Cardiac septum (tissue), 1 donor: ENCODE data around the gene SPDYE17. TPM values are rescaled to one million over a fixed set of nuclear protein-coding genes. Genes with fewer than 3 reads are reported as not detected.
"Not testable (repeated sequence)": the region's sequence is repeated elsewhere in the genome, so short reads cannot be mapped to it uniquely, and the experiment has no call there.

ENCODE experiments used
- DNase-seq: peaks from one replicate; pipeline ENCODE4 v3.0.0-alpha.2; 2020; ENCODE audit warnings: low spot score
- intact Hi-C: fragments of 100-400 bp; cut with DNase I; formaldehyde crosslinking; loops from one replicate; pipeline ENCODE4 v1.14.0; 2022
- total RNA-seq: library from RNA; stranded (reverse); fragmentation: NEBNext Ultra II Directional; extraction: Animal tissue kit (Norgen Biotek cat#: 25700); gene quantifications from one replicate; pipeline ENCODE4 v1.2.1, GENCODE V29; 2021
- donor health status: DM: no; HTN: no; CAD: no.

The SPDYE17 gene
- total RNA-seq, 1 donor from 2014 or later: not detected

DNA sequence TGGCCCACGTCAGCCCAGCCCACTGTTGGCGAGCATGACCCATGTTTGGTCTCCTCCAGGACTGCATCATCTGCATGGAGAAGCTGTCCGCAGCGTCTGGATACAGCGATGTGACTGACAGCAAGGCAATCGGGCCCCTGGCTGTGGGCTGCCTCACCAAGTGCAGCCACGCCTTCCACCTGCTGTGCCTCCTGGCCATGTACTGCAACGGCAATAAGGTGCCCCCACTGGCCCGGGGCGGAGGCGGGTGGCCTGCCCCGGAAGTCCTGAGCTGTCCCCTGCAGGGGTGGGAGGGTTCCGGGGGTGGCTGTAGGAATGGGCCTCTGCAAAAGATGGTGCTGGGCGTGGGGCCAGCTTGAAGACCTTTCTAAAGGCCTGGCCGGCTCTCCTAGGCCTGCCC is 30.1 kb downstream of the SPDYE17 start:
- peak; percentile 70 for DNase-seq
- intact Hi-C loops: not testable (repeated sequence)

GRCh38 chr7:76999474-77000107 is 32.6 kb downstream of the SPDYE17 start:
- intact Hi-C loops: loop anchor here (10.0 kb wide), 1 partner anchor 495 kb away; no protein-coding TSS in a partner anchor
- peak; percentile 17 for DNase-seq

DNA sequence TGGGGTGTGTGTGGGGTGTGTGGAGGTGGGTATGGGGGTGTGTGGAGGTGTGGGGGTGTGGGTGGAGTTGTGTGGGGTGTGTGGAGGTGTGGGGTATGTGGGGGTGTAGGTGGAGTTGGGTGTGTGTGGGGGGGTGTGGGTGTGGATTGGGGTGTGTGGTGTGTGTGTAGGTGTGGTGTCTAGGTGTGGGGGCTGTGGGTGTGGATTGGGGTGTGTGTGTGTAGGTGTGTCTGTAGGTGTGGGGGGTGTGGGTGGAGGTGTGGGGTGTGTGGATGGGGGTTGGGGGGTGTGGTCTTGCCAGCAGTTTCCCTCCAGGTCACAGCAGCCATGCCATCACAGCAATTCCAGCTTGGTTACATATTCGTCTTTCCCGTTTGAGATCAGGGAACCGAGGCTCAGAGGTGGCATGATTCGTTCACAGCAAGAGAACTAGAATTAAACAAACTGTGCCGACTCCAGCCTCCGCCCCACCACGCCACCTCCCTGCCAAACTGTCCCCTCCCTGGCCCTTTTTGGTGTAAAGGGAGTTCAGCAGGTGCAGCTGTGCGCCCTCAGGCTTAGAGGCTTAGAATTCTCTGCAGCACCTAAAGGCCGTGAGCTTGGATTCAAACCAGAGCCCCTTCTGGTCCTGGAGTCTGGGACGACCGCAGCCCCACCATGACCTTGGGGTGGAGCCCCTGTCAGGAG is 33.3 kb downstream of the SPDYE17 start:
- intact Hi-C loops: loop anchor here (10.0 kb wide), 1 partner anchor 494 kb away; no protein-coding TSS in a partner anchor
- DNase-seq: peak; percentile 64

DNA sequence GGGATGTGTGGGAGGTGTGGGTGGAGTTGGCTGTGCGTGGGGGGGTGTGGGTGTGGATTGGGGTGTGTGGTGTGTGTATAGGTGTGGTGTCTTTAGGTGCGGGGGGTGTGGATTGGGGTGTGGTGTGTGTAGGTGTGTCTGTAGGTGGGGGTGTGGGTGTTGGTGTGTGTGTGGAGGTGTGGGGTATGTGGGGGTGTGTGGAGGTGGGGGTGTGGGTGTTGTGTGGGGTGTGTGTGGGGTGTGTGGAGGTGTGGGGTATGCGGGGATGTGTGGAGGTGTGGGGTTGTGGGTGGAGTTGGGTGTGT is 33.9 kb downstream of the SPDYE17 start:
- intact Hi-C loops: loop anchor here (10.0 kb wide), 1 partner anchor 493 kb away; no protein-coding TSS in a partner anchor

DNA sequence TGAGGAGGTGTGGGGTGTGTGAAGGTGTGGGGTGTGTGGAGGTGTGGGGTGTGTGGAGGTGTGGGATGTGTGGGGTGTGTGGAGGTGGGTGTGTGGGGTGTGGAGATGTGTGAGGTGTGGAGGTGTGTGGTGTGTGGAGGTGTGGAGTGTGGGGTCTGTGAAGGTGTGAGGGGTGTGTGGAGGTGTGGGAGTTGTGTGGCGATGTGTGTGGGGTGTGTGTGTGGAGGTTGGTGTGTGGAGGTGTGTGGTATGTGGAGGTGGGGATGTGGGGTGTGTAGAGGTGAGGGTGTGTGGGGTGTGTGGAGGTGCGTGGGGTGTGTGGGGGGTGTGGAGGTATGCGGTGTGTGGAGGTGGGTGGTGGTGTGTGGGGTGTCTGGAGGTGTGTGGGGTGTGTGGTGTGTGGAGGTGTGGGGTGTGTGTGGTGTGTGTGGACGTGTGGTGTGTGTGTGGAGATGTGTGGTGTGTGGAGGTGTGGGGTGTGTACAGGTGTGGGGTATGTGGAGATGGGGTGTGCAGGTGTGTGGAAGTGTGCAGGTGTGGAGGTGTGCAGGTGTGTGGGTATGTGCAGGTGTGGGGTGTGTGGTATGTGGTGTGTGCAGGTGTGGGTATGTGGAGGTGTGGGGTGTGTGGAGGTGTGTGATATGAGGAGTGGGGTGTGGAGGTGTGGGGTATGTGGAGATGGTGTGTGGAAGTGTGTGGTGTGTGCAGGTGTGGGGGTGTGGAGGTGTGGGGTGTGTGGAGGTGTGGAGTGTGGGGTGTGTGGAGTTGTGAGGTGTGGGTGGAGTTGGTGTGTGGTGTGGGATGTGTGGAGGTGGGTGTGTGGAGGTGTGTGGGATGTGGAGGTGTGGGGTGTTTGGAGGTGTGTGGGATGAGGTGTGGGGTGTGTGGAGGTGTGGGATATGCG is 34.5 kb downstream of the SPDYE17 start:
- intact Hi-C loops: loop anchor here (10.0 kb wide), 1 partner anchor 493 kb away; no protein-coding TSS in a partner anchor
- DNase-seq: peak; percentile 70

More for the DNA sequence above, 33.9 kb downstream of the SPDYE17 start:
- DNase-seq: no peak

DNA sequence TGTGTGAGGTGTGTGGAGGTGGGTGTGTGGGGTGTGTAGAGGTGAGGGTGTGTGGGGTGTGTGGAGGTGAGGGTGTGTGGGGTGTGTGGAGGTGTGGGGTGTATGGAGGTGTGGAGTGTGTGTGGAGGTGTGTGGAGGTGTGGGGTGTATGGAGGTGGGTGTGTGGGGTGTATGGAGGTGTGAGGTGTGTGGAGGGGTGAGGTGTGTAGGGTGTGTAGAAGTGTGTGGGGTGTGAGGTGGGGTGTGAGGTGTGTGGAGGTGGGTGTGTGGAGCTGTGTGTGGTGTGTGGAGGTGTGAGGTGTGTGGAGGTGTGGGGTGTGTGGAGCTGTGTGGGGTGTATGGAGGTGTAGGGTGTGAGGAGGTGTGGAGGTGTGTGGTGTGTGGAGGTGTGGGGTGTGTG is 35.2 kb downstream of the SPDYE17 start:
- intact Hi-C loops: loop anchor here (10.0 kb wide), 1 partner anchor 492 kb away; no protein-coding TSS in a partner anchor

DNA sequence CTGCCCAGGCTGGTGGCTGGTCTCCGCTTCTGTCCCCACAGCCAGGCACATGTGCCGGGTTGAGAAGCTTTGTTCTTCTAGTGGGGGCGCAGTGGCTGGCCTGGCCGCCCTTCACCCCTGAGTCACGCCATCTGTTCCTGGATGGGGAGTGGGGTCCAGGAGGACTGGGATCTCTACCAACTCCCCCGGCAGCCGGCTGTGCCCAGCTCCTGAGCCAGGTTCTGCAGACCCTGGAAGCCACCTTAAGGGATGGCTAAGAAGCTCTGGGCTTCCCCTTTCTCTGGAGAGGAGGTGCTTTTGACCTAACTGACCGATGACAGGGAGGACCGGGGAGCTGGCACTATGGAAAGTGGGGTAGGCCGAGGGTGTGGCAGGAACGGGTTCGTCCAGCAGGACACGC is 37.9 kb downstream of the SPDYE17 start:
- not testable (repeated sequence) for DNase-seq
- intact Hi-C loops: loop anchor here (10.0 kb wide), 1 partner anchor 489 kb away; no protein-coding TSS in a partner anchor

More for the DNA sequence above, 35.2 kb downstream of the SPDYE17 start:
- peak; percentile 0 for DNase-seq

DNA sequence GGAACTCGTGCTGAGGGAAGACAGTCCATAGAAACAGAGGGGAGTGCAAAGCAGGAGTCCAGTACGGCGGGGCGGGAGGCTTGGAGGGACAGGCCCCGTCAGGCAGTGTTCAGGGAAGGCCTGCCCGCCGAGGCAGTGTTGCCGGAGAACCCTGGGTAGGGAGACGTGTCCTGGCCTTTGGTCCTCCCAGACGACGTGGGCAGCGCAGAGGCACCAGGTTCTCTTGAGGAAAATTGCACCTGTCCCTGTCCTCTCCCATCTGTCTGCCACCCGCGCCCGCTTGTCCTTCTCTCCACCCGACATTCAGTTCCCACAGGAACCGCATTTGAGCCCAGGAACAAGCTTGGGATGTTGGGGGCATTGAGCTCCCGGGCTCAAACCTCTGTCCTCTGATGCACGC is 38.3 kb downstream of the SPDYE17 start:
- DNase-seq: peak; percentile 68
- intact Hi-C loops: loop anchor here (10.0 kb wide), 1 partner anchor 489 kb away; no protein-coding TSS in a partner anchor

DNA sequence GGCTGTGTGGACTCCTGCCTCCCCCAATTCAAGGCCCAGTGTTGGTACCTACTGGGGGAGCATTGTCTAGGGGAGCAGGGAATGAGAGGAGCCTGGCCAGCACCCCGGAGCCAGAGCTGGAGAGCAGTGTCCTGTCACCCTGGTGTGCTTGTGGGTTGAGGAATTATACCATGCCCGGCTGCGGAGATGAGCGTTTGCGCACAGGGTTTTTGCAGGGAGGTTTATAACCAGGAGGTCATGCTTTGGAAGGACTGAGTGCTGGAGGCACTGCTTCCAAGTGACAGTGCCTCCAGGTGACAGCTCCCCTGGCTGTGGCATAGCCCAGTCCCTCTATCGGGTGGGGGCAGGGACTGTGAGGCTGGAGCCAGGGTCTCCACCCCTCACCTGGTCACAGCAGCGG is 39.3 kb downstream of the SPDYE17 start:
- not testable (repeated sequence) for DNase-seq
- intact Hi-C loops: loop anchor here (10.0 kb wide), 1 partner anchor 488 kb away; no protein-coding TSS in a partner anchor

GRCh38 chr7:76992204-76992603 is 40.0 kb downstream of the SPDYE17 start:
- intact Hi-C loops: loop anchor here (10.0 kb wide), 1 partner anchor 487 kb away; no protein-coding TSS in a partner anchor
- not testable (repeated sequence) for DNase-seq

- intact Hi-C loops: loop anchor here (10.0 kb wide), 1 partner anchor 485 kb away; no protein-coding TSS in a partner anchor
These were observed 42.0 kb downstream of the SPDYE17 start for GRCh38 chr7:76990202-76990601.

GRCh38 chr7:76985924-76986717 is 46.0 kb downstream of the SPDYE17 start:
- intact Hi-C loops, DNase-seq: not testable (repeated sequence)

More at GRCh38 chr7:76990202-76990601, 42.0 kb downstream of the SPDYE17 start:
- not testable (repeated sequence) for DNase-seq

DNA sequence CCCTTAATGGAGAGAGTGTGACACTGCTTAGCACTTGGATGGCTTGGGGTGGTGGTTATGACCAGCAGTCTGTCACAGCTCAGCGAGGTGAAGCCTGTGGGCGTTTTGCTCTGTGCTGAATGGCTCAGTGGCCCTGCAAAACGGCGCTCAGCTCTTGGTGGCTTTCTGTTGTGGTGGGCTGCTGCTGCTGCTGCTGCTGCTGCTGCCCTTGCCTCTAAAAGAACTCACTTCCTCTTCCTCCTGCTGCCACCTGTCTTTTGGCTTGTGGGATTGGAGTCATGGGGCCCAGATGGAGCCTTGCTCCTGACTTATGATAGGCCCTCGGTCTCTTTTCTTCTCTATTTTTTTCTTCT is 47.4 kb downstream of the SPDYE17 start:
- DNase-seq, intact Hi-C loops: not testable (repeated sequence)

- DNase-seq, intact Hi-C loops: not testable (repeated sequence)
These were observed 48.0 kb downstream of the SPDYE17 start for GRCh38 chr7:76983937-76984783.

- intact Hi-C loops, DNase-seq: not testable (repeated sequence)
These were observed 48.8 kb downstream of the SPDYE17 start for GRCh38 chr7:76983333-76983732.

- DNase-seq: peak; percentile 7
- intact Hi-C loops: not testable (repeated sequence)
These were observed 49.7 kb downstream of the SPDYE17 start for GRCh38 chr7:76982501-76982900.

DNA sequence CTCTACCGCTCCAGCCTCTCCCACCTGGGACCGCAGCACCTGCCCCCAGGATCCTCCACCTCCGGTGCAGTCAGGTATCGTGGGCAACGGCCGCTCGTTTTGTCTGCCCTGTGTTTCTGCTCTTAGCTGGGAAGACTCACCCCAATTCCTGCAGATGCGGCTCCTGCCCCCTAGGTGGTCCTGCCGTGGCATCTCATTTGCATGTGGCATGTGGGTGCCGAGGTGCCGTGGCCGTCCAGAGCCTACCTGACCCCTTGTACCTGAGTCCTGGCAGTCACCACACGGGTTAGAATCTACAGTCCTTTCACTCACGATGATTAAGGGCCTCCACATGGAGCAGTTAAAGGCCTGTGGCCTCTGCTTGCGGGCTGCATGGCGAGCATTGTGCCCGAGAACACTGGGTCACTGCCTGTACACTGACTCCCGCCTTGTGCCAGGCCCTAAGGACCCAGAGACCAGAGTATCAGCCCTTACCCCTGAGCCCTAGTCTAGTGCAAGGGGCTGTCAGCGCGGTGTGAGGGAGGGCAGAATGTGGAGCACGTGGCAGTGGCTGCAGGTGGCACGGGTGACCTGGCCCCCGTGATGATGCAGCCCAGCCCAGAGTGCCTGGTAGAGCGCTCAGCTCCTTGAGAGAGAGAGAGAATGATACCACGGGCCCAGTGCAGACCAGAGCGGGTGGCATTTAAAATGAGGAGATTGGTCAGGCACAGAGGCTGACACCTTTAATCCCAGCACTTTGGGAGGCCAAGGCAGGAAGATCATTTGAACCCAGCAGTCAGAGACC is 50.8 kb downstream of the SPDYE17 start:
- peak; percentile 43 for DNase-seq
- intact Hi-C loops: not testable (repeated sequence)
